Measurements from ENCODE around the gene CARMIL1. TPM values are rescaled to one million over a fixed set of nuclear protein-coding genes. Genes with fewer than 3 reads are reported as not detected.

CARMIL1 gene
- total and polyA plus RNA-seq, 2 of the 8 experiments (the other 6 are each of a cell fraction or from before 2014, with no cell fraction given) = 20.3 to 40.4 TPM

GRCh38 chr6:25326960-25327359, 47.8 kb downstream of the CARMIL1 start (continued):
- TF ChIP-seq NRF1 (IDR thresholded peaks at IDR 0.05; ENCODE audit: low read depth, low read length) = no peak
- no peak for TF ChIP-seq CEBPB (IDR thresholded peaks at IDR 0.05; ENCODE audit: low read depth, low read length)
- no peak for TF ChIP-seq ASH2L (IDR thresholded peaks at IDR 0.05; ENCODE audit: low read length)
- no peak for TF ChIP-seq KDM4A (IDR thresholded peaks at IDR 0.05; ENCODE audit: low read depth, low read length, severe bottlenecking)
- TF ChIP-seq, protein P1, sequence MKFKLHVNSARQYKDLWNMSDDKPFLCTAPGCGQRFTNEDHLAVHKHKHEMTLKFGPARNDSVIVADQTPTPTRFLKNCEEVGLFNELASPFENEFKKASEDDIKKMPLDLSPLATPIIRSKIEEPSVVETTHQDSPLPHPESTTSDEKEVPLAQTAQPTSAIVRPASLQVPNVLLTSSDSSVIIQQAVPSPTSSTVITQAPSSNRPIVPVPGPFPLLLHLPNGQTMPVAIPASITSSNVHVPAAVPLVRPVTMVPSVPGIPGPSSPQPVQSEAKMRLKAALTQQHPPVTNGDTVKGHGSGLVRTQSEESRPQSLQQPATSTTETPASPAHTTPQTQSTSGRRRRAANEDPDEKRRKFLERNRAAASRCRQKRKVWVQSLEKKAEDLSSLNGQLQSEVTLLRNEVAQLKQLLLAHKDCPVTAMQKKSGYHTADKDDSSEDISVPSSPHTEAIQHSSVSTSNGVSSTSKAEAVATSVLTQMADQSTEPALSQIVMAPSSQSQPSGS (IDR thresholded peaks at IDR 0.05; ENCODE audit: low read length) = no peak
- TF ChIP-seq USF2 (IDR thresholded peaks at IDR 0.05; ENCODE audit: low read length) = no peak

Data from H1 (cell line).